Lower leg skin (tissue), 4 donors: ENCODE data around the gene PIK3AP1. TPM values are rescaled to one million over a fixed set of nuclear protein-coding genes. Genes with fewer than 3 reads are reported as not detected.

Experiments
- DNase-seq, 2 donors: peaks; one replicate each; pipeline ENCODE4 v3.0.0-alpha.2; 2019; ENCODE audit warnings: low spot score in 2 of 2
- H3K4me3 ChIP-seq: fragments of 200-600 bp; sonication (generic); 2 replicates; pipeline ENCODE4 v1.5.1; 2017; ENCODE audit warnings: mild to moderate bottlenecking, low read depth; ENCODE audit not compliant: poor library complexity, severe bottlenecking
- CTCF ChIP-seq, 3 donors: fragments of 450-650 bp; IDR thresholded peaks; one replicate each; pipeline ENCODE4 v1.5.1; 2016; ENCODE audit warnings: antibody characterized with exemption in 3 of 3, mild to moderate bottlenecking in 3 of 3, moderate library complexity in 2 of 3
- POLR2A ChIP-seq, 2 donors: fragments of 450-650 bp; IDR thresholded peaks; one replicate each; pipeline ENCODE4 v1.6.1; 2016 to 2017; ENCODE audit warnings: antibody characterized with exemption in 2 of 2, mild to moderate bottlenecking in 1 of 2, moderate library complexity in 1 of 2
- WGBS, 2 donors: methylation state at CpG; one replicate each; pipeline ENCODE4 v1.1.5; 2018; 5-methylcytosine and 5-hydroxymethylcytosine counted together
- intact Hi-C: fragments of 100-400 bp; cut with DNase I; formaldehyde crosslinking; loops from one replicate; pipeline ENCODE4 v1.15.0; 2023; ENCODE audit warnings: low total_unique reads
- total RNA-seq, 4 donors: library from RNA; depleted of rRNA; stranded (reverse); fragments of >200 nt; gene quantifications; one replicate each; pipeline ENCODE4 v1.1.0, GENCODE V29; 2016

PIK3AP1 gene
- 1 to 10 TPM; 2.2 to 5.4 (median 3.5) TPM for total RNA-seq

GRCh38 chr10:96720422-96721206 is at the start of gene PIK3AP1:
PIK3AP1 (minus strand) TSS chr10:96720514; CDS start chr10:96720394, 120 bp downstream.
- intact Hi-C loops = no loop called here
- WGBS, 2 donors = 2 to 5% methylated on average over 16 to 18 of the region's 52 CpGs
- H3K4me3 ChIP-seq = peak within 1 kb of the TSS; percentile 23
- no peak for TF ChIP-seq POLR2A (IDR thresholded peaks at IDR 0.05)
- peak in 1 of 2 donors; percentile 90 for DNase-seq

- no peak overlapping the region for H3K4me3 ChIP-seq
- intact Hi-C loops = no loop called here
- 89 to 92% methylated on average over 11 of the region's 11 CpGs for WGBS, 2 donors
- DNase-seq = peak in 1 of 2 donors; percentile 23
- TF ChIP-seq CTCF (IDR thresholded peaks at IDR 0.05) = no peak
- no peak for TF ChIP-seq POLR2A (IDR thresholded peaks at IDR 0.05)
Observed at GRCh38 chr10:96768136-96768535, 47.8 kb upstream of the PIK3AP1 start.

- WGBS, 2 donors = 75 to 80% methylated on average over 2 of the region's 2 CpGs
- intact Hi-C loops = no loop called here
- TF ChIP-seq CTCF (IDR thresholded peaks at IDR 0.05) = no peak
- TF ChIP-seq POLR2A (IDR thresholded peaks at IDR 0.05) = no peak
- DNase-seq = no peak
- no peak overlapping the region for H3K4me3 ChIP-seq
Observed at GRCh38 chr10:96767611-96768010, 47.3 kb upstream of the PIK3AP1 start.

- peak; percentile 25 to 89 for DNase-seq
- intact Hi-C loops = no loop called here
- H3K4me3 ChIP-seq = no peak overlapping the region
- WGBS, 2 donors = 56 to 62% methylated on average over 9 of the region's 9 CpGs
- TF ChIP-seq POLR2A (IDR thresholded peaks at IDR 0.05) (no peak), CTCF (IDR thresholded peaks at IDR 0.05) (no peak)
Observed at GRCh38 chr10:96765406-96766240, 45.3 kb upstream of the PIK3AP1 start.

- DNase-seq = peak in 1 of 2 donors; percentile 20
- intact Hi-C loops = no loop called here
- WGBS, 2 donors = 71 to 74% methylated on average over 4 of the region's 4 CpGs
Observed at GRCh38 chr10:96764425-96765060, 44.2 kb upstream of the PIK3AP1 start.

More at GRCh38 chr10:96764425-96765060, 44.2 kb upstream of the PIK3AP1 start:
- no peak overlapping the region for H3K4me3 ChIP-seq
- TF ChIP-seq POLR2A (IDR thresholded peaks at IDR 0.05) (no peak), CTCF (IDR thresholded peaks at IDR 0.05) (no peak)
